Stomach (tissue), 9 donors: ENCODE measurements around the gene NPY5R. TPM values are rescaled to one million over a fixed set of nuclear protein-coding genes. Genes with fewer than 3 reads are reported as not detected.

Experiments
- DNase-seq, 2 donors: peaks; one replicate each; pipeline versions ENCODE4 v3.0.0 to v3.0.0-alpha.2; 2013 to 2019
- H3K27ac ChIP-seq, 5 donors: fragments of 200-600 bp in 4 of 5; sonication (generic) in 4 of 5; one replicate each; pipeline ENCODE4 v1.5.1; 2013 to 2019; ENCODE audit warnings: mild to moderate bottlenecking in 1 of 5, moderate library complexity in 1 of 5
- H3K27me3 ChIP-seq, 3 donors: fragments of 200-600 bp; sonication (generic); one replicate each; pipeline ENCODE4 v1.5.1; 2017 to 2019; ENCODE audit warnings: mixed run types in 1 of 3
- H3K36me3 ChIP-seq, 4 donors: fragments of 200-600 bp; sonication (generic); 1 replicate in 3 of 4; 2 replicates in 1 of 4; pipeline ENCODE4 v1.5.1; 2016 to 2019
- H3K4me1 ChIP-seq, 4 donors: fragments of 200-600 bp; sonication (generic); one replicate each; pipeline ENCODE4 v1.5.1; 2016 to 2019
- H3K4me3 ChIP-seq, 4 donors: fragments of 200-600 bp; sonication (generic) in 3 of 4; one replicate each; pipeline ENCODE4 v1.5.1; 2016 to 2019; ENCODE audit warnings: mild to moderate bottlenecking in 1 of 4
- H3K9me3 ChIP-seq, 4 donors: fragments of 200-600 bp; sonication (generic); one replicate each; pipeline ENCODE4 v1.5.1; 2016 to 2019
- EP300 ChIP-seq: sonication (generic); formaldehyde crosslinking; IDR thresholded peaks from one replicate; pipeline ENCODE4 v1.6.1; 2017; ENCODE audit warnings: antibody characterized with exemption
- POLR2A ChIP-seq, 4 donors: fragments of 450-650 bp; IDR thresholded peaks; one replicate each; pipeline ENCODE4 v1.6.1; 2016; ENCODE audit warnings: antibody characterized with exemption in 4 of 4, control low read depth in 2 of 4, mild to moderate bottlenecking in 1 of 4, moderate library complexity in 1 of 4
- POLR2AphosphoS5 ChIP-seq, 3 donors: sonication (generic); formaldehyde crosslinking; IDR thresholded peaks; one replicate each; pipeline ENCODE4 v1.6.1; 2016; ENCODE audit warnings: antibody characterized with exemption in 3 of 3
- whole genome bisulfite sequencing, 5 donors: extraction: QIAGEN DNeasy Blood & Tissue Kit in 3 of 5; methylation state at CpG; one replicate each; pipeline versions ENCODE4 v1.1.5 to v1.1.7; 2013 to 2018; 5-methylcytosine and 5-hydroxymethylcytosine counted together
- intact Hi-C: fragments of 100-400 bp; cut with DNase I; formaldehyde crosslinking; loops from one replicate; pipeline ENCODE4 v1.15.1; 2023; ENCODE audit warnings: low total_unique reads
- polyA plus RNA-seq, 3 donors: library from polyadenylated mRNA; stranded (reverse); fragments of 200-250 nt; gene quantifications; one replicate each; pipeline ENCODE4 v1.2.3, GENCODE V29; 2013
- total RNA-seq, 5 donors: library from RNA; depleted of rRNA; stranded (reverse); fragments of >200 nt; gene quantifications; one replicate each; pipeline versions ENCODE4 v1.1.0 to v1.2.3, GENCODE V29; 2014 to 2016
- TF ChIP-seq, protein P1 (sequence below), 7 experiments: fragments of 450-650 bp in 4 of 7; fragments of 200-600 bp in 3 of 7; sonication (generic) in 3 of 7; IDR thresholded peaks; one replicate each; pipeline ENCODE4 v1.5.1; 2016 to 2019; ENCODE audit warnings: antibody characterized with exemption in 7 of 7, control low read depth in 2 of 7, mild to moderate bottlenecking in 1 of 7
- donor health status: healthy with polysubstance abuse.
- donor health status: Bipolar disorder and iron deficiency.
- donor health status: healthy.

Gene NPY5R
- total and polyA plus RNA-seq, 8 donors: 0.55 TPM; not detected in 7

DNA sequence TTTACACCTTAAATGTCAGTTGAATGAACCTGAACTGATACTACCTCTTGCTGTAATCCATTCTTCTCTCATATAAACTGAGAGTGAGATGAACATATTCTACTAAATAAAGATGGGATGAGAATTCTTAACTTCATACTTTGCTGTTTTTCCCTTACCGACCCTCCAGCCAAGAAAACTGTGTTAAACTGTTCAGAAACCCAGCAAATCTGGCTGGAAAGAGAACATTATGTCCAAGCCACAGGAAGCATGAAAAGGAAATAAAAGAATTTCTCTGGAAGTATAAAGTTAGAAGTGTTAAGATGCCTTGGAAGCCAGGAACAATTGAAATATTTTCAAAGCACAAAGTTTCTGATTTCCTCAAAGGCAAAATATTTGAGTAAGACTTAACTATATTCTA, 34.2 kb upstream of the NPY5R start:
- Histone ChIP-seq H3K27ac (no peak overlapping the region), H3K4me1 (no peaks in the 10 kb centered on the region), H3K4me3 (no peak overlapping the region), H3K36me3 (no peaks in the 10 kb centered on the region), H3K9me3 (no peaks in the 10 kb centered on the region), H3K27me3 (no peaks in the 10 kb centered on the region)
- 70 to 89% (median 77%) methylated on average over 1 of the region's 1 CpG for WGBS, 5 donors
- DNase-seq: no peak
- intact Hi-C loops: no loop called here
- TF ChIP-seq EP300 (no peak), POLR2AphosphoS5 (IDR thresholded peaks at IDR 0.05) (no peak)
- TF ChIP-seq, protein P1, sequence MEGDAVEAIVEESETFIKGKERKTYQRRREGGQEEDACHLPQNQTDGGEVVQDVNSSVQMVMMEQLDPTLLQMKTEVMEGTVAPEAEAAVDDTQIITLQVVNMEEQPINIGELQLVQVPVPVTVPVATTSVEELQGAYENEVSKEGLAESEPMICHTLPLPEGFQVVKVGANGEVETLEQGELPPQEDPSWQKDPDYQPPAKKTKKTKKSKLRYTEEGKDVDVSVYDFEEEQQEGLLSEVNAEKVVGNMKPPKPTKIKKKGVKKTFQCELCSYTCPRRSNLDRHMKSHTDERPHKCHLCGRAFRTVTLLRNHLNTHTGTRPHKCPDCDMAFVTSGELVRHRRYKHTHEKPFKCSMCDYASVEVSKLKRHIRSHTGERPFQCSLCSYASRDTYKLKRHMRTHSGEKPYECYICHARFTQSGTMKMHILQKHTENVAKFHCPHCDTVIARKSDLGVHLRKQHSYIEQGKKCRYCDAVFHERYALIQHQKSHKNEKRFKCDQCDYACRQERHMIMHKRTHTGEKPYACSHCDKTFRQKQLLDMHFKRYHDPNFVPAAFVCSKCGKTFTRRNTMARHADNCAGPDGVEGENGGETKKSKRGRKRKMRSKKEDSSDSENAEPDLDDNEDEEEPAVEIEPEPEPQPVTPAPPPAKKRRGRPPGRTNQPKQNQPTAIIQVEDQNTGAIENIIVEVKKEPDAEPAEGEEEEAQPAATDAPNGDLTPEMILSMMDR (IDR thresholded peaks at IDR 0.05): no peak

DNA sequence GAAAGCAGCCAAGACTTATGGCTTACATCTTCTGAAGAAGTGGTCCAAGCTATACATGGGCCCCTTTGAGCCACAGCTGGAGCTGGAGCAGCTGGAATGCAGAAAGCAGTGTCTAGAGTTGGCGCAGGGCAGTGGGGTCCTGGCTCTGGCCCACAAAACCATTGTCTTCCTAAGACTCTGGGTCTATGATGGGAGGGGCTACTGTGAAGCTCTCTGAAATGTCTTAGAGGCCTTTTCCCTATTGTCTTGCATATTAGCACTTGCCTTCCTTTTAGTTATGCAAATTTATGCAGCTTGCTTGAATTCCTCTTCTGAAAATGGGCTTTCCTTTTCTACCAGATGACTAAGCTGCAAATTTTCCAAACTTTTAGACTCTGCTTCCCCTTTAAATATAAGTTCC, 26.6 kb upstream of the NPY5R start:
- H3K27me3 ChIP-seq: no peaks in the 10 kb centered on the region
- DNase-seq: no peak
- TF ChIP-seq POLR2AphosphoS5 (IDR thresholded peaks at IDR 0.05) (no peak), POLR2A (IDR thresholded peaks at IDR 0.05) (no peak), EP300 (no peak)
- TF ChIP-seq, protein P1 (IDR thresholded peaks at IDR 0.05): no peak
- intact Hi-C loops: no loop called here
- no peaks in the 10 kb centered on the region for H3K4me1 ChIP-seq
- 0 to 94% (median 0%) methylated on average over 1 of the region's 1 CpG for WGBS, 5 donors
- peaks cover 0 to 25% (median 21%) of the 10 kb centered on the region in 4 donors for H3K9me3 ChIP-seq
- H3K36me3 ChIP-seq: no peaks in the 10 kb centered on the region
- no peak overlapping the region for H3K27ac ChIP-seq
- H3K4me3 ChIP-seq: no peak overlapping the region

DNA sequence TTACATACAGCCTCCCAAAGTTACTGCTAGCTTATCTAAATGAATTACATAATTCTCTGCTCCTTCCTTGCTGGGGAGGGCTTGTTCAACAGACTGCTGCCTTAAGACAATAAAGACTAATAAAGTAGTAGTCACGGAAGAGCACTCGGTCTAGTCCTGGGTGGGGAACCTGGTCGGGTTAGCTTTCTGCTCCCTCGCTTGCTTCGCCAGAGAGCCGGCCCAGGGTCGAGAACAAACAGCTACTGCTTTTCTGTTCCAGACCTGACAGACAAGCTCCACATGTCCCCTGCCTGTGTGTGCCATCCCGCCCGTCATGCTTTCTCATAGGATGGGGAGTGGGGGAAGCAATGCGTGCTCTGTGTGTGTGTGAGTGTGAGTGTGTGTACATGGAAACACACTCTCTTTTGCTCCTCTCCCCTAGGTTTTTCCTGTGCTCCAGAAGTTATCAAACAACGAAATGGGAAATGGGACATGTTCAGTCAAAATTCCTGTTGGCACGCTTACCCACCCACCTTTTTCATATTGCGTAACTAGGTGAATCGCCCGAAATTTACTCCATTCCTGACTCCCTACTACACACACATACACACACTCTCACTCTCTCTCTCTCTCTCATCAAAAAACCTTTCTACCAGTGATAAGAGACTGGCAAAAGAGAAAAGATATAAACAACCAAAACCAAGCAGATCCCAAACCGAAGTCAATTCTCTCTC, 12.6 kb upstream of the NPY5R start:
- peak overlapping the region in 1 of 5 donors; percentile 44 for H3K27ac ChIP-seq
- H3K9me3 ChIP-seq: no peaks in the 10 kb centered on the region
- DNase-seq: peak in 1 of 2 donors; percentile 18
- H3K4me3 ChIP-seq: peak overlapping the region; percentile 47 to 55 (median 51)
- intact Hi-C loops: no loop called here
- peaks cover 7 to 27% (median 22%) of the 10 kb centered on the region in 4 donors for H3K4me1 ChIP-seq
- TF ChIP-seq EP300: no peak
- no peak for TF ChIP-seq POLR2AphosphoS5 (IDR thresholded peaks at IDR 0.05)
- TF ChIP-seq, protein P1 (IDR thresholded peaks at IDR 0.05): no peak
- no peaks in the 10 kb centered on the region for H3K36me3 ChIP-seq
- peaks cover 0 to 49% (median 27%) of the 10 kb centered on the region in 3 donors for H3K27me3 ChIP-seq
- 26 to 41% (median 32%) methylated on average over 16 of the region's 16 CpGs for WGBS, 5 donors

DNA sequence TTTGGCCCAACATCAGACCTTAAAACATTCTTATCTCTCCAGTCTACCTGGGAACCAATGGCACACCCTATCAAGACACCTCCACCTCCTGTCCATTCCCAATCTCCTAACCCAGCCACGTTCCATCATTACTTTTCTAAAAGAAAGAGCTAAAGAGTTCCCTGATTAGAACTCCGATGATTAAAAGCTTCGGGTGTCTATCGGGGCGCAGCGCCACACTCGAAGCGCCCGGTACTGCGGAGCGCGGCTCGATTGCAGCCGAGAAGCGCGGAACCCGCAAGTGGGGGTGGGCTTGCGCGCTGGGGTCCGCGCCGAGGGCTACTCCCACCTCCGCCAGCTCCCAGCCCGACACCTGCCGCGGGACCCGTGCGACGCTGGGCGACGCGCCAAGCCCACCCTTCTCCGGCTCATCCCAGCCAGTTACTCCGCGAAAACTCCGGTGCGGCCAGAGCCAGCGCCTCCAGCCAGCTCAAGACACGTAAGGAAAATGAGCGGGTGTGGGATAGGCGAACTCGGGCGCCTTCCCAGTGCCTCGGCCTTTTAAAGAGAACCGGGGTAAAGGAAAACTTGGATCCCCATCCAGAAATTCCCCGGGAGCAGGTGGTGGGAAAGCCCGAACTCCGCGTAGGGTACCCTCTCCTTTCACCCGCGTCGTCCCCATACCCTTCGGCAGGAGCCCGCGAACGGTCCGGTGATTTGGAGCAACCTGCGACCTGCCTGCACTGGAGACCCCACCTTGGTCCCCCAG, 11.9 kb upstream of the NPY5R start:
- Histone ChIP-seq H3K27ac (peak overlapping the region in 1 of 5 donors; percentile 44), H3K4me1 (peaks cover 7 to 27% (median 22%) of the 10 kb centered on the region in 4 donors), H3K4me3 (peak overlapping the region; percentile 47 to 55 (median 51)), H3K9me3 (no peaks in the 10 kb centered on the region), H3K27me3 (peaks cover 0 to 51% (median 27%) of the 10 kb centered on the region in 3 donors), H3K36me3 (no peaks in the 10 kb centered on the region)
- intact Hi-C loops: no loop called here
- 0 to 3% (median 2%) methylated on average over 45 to 58 of the region's 58 CpGs for WGBS, 5 donors
- TF ChIP-seq POLR2AphosphoS5 (IDR thresholded peaks at IDR 0.05) (no peak), EP300 (no peak), POLR2A (IDR thresholded peaks at IDR 0.05) (no peak)
- TF ChIP-seq, protein P1 (IDR thresholded peaks at IDR 0.05): no peak
- peak in 1 of 2 donors; percentile 69 for DNase-seq
